GM12878 (cell line): Measurements from ENCODE around the gene FUBP3. TPM values are rescaled to one million over a fixed set of nuclear protein-coding genes. Genes with fewer than 3 reads are reported as not detected.

Experiments
- ATAC-seq: fragments of 200-7000 bp; cut with Tn5 transposase; 3 replicates; pipeline ENCODE4 v1.9.1; 2020; ENCODE audit warnings: mild to moderate bottlenecking, moderate library complexity
- BruUV-seq: library from RNA; stranded (reverse); fragments of 400-500 nt; replicated peaks from 2 replicates; lab custom pipeline; 2021; lab: Mats Ljungman, UMichigan
- CTCF ChIA-PET: fragments of 300-600 bp; sonication (Branson Sonifier 250); formaldehyde crosslinking; extraction: SDS; loops from one replicate; lab custom pipeline; 2021; ENCODE audit warnings: inconsistent platforms; lab: Yijun Ruan, JAX
- POLR2A ChIA-PET: fragments of 350-600 bp; formaldehyde crosslinking; extraction: SDS; loops from one replicate; lab custom pipeline; 2021; ENCODE audit warnings: inconsistent platforms; lab: Charles Lee
- RAD21 ChIA-PET: fragments of 300-600 bp; sonication (Branson Sonifier 250); formaldehyde crosslinking; loops from one replicate; lab custom pipeline; 2023; ENCODE audit warnings: antibody characterized with exemption; ENCODE audit not compliant: unreplicated experiment; lab: Charles Lee
- SMC1A ChIA-PET: fragments of 300-600 bp; sonication (Branson Sonifier 250); formaldehyde crosslinking; loops from one replicate; lab custom pipeline; 2023; ENCODE audit not compliant: unreplicated experiment, uncharacterized antibody; lab: Charles Lee
- DNase-seq: peaks from one replicate; pipeline ENCODE4 v3.0.0-alpha.2; 2011; ENCODE audit warnings: low read depth, low spot score
- FAIRE-seq: peaks from 3 replicates; lab custom pipeline; 2011; peaks lifted over from hg19 to GRCh38; lab: Jason Lieb, UNC
- H2AFZ ChIP-seq: 2 replicates; pipeline ENCODE4 v1.6.0; 2011; ENCODE audit warnings: low read depth, low read length, control low read depth; ENCODE audit not compliant: control insufficient read depth
- H3K27ac ChIP-seq: 2 replicates; pipeline ENCODE4 v1.5.1; 2011; ENCODE audit warnings: control low read depth; ENCODE audit not compliant: control insufficient read depth, insufficient read depth
- H3K27me3 ChIP-seq, 2 experiments: replicated peaks in 1 of 2; 2 replicates each; pipeline versions ENCODE4 v1.6.0 to v1.6.1; 2011; ENCODE audit warnings: low read length in 1 of 2; ENCODE audit not compliant: control insufficient read depth in 2 of 2, insufficient read depth in 2 of 2
- H3K36me3 ChIP-seq, 2 experiments: 2 replicates each; pipeline ENCODE4 v1.5.1; 2011; ENCODE audit warnings: low read length in 1 of 2; ENCODE audit not compliant: control insufficient read depth in 2 of 2, insufficient read depth in 2 of 2
- H3K4me1 ChIP-seq: 2 replicates; pipeline ENCODE4 v1.6.1; 2011; ENCODE audit warnings: mild to moderate bottlenecking, low read length, moderate library complexity, mixed read lengths; ENCODE audit not compliant: control insufficient read depth, insufficient read depth
- H3K4me2 ChIP-seq: 2 replicates; pipeline ENCODE4 v1.6.0; 2011; ENCODE audit warnings: control low read depth; ENCODE audit not compliant: control insufficient read depth, insufficient read depth
- H3K4me3 ChIP-seq: fragments of 200-600 bp; sonication (generic); 2 replicates; pipeline ENCODE4 v1.5.1; 2016
- H3K79me2 ChIP-seq: 2 replicates; pipeline ENCODE4 v1.6.0; 2011; ENCODE audit warnings: low read length; ENCODE audit not compliant: control insufficient read depth, insufficient read depth
- H3K9ac ChIP-seq: 2 replicates; pipeline ENCODE4 v1.8.0; 2011; ENCODE audit warnings: low read length, control low read depth, mixed read lengths; ENCODE audit not compliant: control insufficient read depth, insufficient read depth
- H3K9me3 ChIP-seq: replicated peaks from 3 replicates; pipeline ENCODE4 v1.5.1; 2011; ENCODE audit warnings: mild to moderate bottlenecking, low read length; ENCODE audit not compliant: control insufficient read depth, insufficient read depth
- H4K20me1 ChIP-seq: 2 replicates; pipeline ENCODE4 v1.6.0; 2011; ENCODE audit not compliant: control insufficient read depth, insufficient read depth
- BRCA1 ChIP-seq: IDR thresholded peaks from 2 replicates; pipeline ENCODE4 v1.6.1; 2011; ENCODE audit warnings: low read depth, low read length, improper control_type of control experiment
- KDM1A ChIP-seq: fragments of 200-600 bp; sonication (generic); IDR thresholded peaks from 2 replicates; pipeline ENCODE4 v1.6.1; 2016; ENCODE audit warnings: borderline replicate concordance
- NFXL1 ChIP-seq: fragments of 450-650 bp; IDR thresholded peaks from 2 replicates; pipeline ENCODE4 v1.6.1; 2017; ENCODE audit warnings: antibody characterized with exemption, mild to moderate bottlenecking, borderline replicate concordance
- NFYA ChIP-seq: IDR thresholded peaks from 2 replicates; pipeline ENCODE4 v1.6.1; 2011; ENCODE audit warnings: low read depth, mild to moderate bottlenecking, low read length, improper control_type of control experiment, borderline replicate concordance
- SREBF2 ChIP-seq: IDR thresholded peaks from 2 replicates; pipeline ENCODE4 v1.6.1; 2012; ENCODE audit warnings: mild to moderate bottlenecking, low read length
- TARDBP ChIP-seq: IDR thresholded peaks from 2 replicates; pipeline ENCODE4 v1.6.1; 2016; ENCODE audit warnings: borderline replicate concordance
- ZNF384 ChIP-seq: IDR thresholded peaks from 2 replicates; pipeline ENCODE4 v1.6.1; 2012; ENCODE audit warnings: low read depth, mild to moderate bottlenecking, low read length, improper control_type of control experiment, borderline replicate concordance
- WGBS: methylation state at CpG from one replicate; pipeline ENCODE4 v1.1.6; 2016; ENCODE audit warnings: low lambda C conversion rate; ENCODE audit not compliant: insufficient replicate concordance, insufficient coverage; ENCODE audit errors: missing lambda C conversion rate; 5-methylcytosine and 5-hydroxymethylcytosine counted together
- in situ Hi-C: fragments of 300-500 bp; cut with MboI; formaldehyde crosslinking; loops from 9 replicates; pipeline ENCODE4 v1.14.3; 2018; ENCODE audit warnings: mixed read lengths
- intact Hi-C: fragments of 100-400 bp; cut with micrococcal nuclease; formaldehyde crosslinking; loops from one replicate; pipeline ENCODE4 v1.14.2; 2022; ENCODE audit not compliant: unreplicated experiment
- polyA plus RNA-seq, 11 experiments: library from polyadenylated mRNA; depleted of rRNA in 4 of 11; unstranded in 6 of 11; stranded (reverse) in 5 of 11; fragments of >200 nt; fragmentation: Nextera tagmentation in 4 of 11; fragmentation: Illumina TruSeq in 1 of 11; extraction: Ambion mirVana in 4 of 11; extraction: Trizol in 1 of 11; gene quantifications; 1 replicate in 1 of 11; 2 replicates in 10 of 11; pipeline versions ENCODE4 v1.2.1 to v1.2.3, GENCODE V29; 2011 to 2016; ENCODE audit warnings: inconsistent platforms in 2 of 11, missing spikeins in 2 of 11, low read depth in 1 of 11
- total RNA-seq, 4 experiments: library from RNA; depleted of rRNA in 3 of 4; stranded (reverse); fragments of >200 nt in 3 of 4; fragmentation: Illumina TruSeq in 1 of 4; extraction: Trizol in 1 of 4; gene quantifications; 2 replicates each; pipeline versions ENCODE4 v1.2.1 to v1.2.3, GENCODE V29; 2013 to 2021
- TF ChIP-seq, protein P1 (sequence below): IDR thresholded peaks from 2 replicates; pipeline ENCODE4 v1.6.1; 2011; ENCODE audit warnings: borderline replicate concordance, low read depth, mild to moderate bottlenecking, moderate library complexity, low read length; ENCODE audit not compliant: insufficient read depth, poor library complexity, severe bottlenecking
- TF ChIP-seq, protein P2 (sequence below): IDR thresholded peaks from 2 replicates; pipeline ENCODE4 v1.6.1; 2011; ENCODE audit warnings: mild to moderate bottlenecking, low read depth, low read length, moderate library complexity; ENCODE audit not compliant: insufficient replicate concordance

Gene FUBP3
- total and polyA plus RNA-seq, 10 of the 15 experiments (the other 5 are each of a cell fraction or from before 2014, with no cell fraction given) = 2.4 to 49.4 (median 37.2) TPM

DNA sequence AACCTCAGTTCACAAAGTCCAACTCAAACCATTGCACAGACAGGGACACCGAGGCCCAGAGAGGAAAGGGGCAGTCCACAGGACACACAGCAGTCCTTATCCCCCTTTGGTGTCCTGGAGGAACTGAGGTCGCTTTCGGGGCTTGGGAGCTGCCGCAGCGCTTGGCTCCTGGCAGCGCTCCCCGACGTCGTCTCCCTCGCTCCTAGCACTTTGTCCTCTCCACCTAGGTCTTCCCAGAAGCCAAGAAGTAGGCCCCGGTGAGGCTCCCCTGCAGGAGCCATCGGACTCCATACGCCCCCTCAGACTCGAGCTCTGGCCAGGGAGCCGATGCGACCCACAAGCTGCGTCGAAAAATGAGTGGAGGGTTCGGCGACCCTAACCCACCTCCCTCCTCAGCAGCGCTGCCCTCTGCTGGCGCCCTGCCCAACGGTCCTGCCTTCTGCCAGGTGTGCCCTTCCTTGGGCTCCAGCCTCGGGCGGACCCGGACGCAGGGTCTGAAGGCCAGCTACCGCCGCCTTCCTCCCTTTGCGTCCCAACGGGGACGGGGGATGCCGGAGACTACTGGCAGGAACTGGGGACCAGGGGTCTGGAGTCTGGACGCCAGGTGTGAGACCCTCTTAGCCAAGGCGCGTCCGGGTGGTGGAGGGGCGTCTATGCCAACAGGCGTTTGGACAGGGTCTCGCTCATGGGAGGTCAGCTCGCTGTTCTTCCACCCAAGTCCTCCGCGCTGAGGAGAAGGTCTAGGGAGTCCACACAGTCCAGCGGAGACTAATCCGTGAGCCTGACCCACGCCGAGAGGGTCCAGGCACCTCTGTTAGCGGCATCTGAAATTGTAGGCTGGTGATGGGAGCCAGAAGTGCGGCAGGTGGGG, 83.0 kb downstream of the FUBP3 start:
- no peak overlapping the region for H3K9ac ChIP-seq
- ChIA-PET POLR2A (no interaction called here), SMC1A (no interaction called here), RAD21 (no interaction called here), CTCF (no interaction called here)
- BruUV-seq = no TSS peak
- H3K79me2 ChIP-seq = no peaks in the 10 kb centered on the region
- no peaks in the 10 kb centered on the region for H3K9me3 ChIP-seq
- no peak overlapping the region for H2AFZ ChIP-seq
- no peaks in the 10 kb centered on the region for H3K36me3 ChIP-seq
- H3K4me2 ChIP-seq = no peak overlapping the region
- no peak for TF ChIP-seq ZNF384
- no peak for TF ChIP-seq BRCA1
- H3K4me3 ChIP-seq = no peak overlapping the region
- H4K20me1 ChIP-seq = no peaks in the 10 kb centered on the region
- FAIRE-seq = no peak
- intact Hi-C loops (no loop called here), in situ Hi-C loops (no loop called here)
- no peaks in the 10 kb centered on the region for H3K4me1 ChIP-seq
- no peak for ATAC-seq
- DNase-seq = no peak
- peaks cover 14 to 27% of the 10 kb centered on the region in 2 experiments for H3K27me3 ChIP-seq
- no peak overlapping the region for H3K27ac ChIP-seq
- 27% methylated on average over 49 of the region's 49 CpGs for WGBS

DNA sequence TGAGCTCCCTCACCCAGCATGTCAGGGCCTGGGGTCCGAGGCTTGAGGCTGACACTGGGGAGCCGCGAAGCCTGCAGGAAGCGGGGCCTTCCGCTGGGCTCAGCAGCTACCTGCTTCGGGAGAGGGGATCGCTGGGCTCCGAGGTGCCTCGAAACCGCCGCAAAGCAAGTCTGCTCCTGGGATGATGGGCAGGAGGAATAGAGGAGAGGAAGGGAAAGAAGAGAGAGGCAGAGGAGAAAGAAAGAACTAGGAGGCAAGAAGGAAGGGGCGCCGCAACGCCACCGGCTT, 83.5 kb downstream of the FUBP3 start:
- no peak for DNase-seq
- ChIA-PET POLR2A (no interaction called here), CTCF (no interaction called here), SMC1A (no interaction called here), RAD21 (no interaction called here)
- peaks cover 14 to 30% of the 10 kb centered on the region in 2 experiments for H3K27me3 ChIP-seq
- no TSS peak for BruUV-seq
- no peak for ATAC-seq
- intact Hi-C loops (no loop called here), in situ Hi-C loops (no loop called here)
- H3K4me3 ChIP-seq = no peak overlapping the region
- no peak overlapping the region for H3K27ac ChIP-seq
- WGBS = 25% methylated on average over 13 of the region's 15 CpGs
- no peaks in the 10 kb centered on the region for H4K20me1 ChIP-seq
- H3K9me3 ChIP-seq = no peaks in the 10 kb centered on the region
- H3K4me1 ChIP-seq = no peaks in the 10 kb centered on the region
- FAIRE-seq = no peak
- no peak overlapping the region for H3K4me2 ChIP-seq
- H3K36me3 ChIP-seq = no peaks in the 10 kb centered on the region
- H3K79me2 ChIP-seq = no peaks in the 10 kb centered on the region
- no peak overlapping the region for H3K9ac ChIP-seq
- no peak overlapping the region for H2AFZ ChIP-seq
- no peak for TF ChIP-seq KDM1A
- TF ChIP-seq NFYA = no peak
- TF ChIP-seq, protein P1, sequence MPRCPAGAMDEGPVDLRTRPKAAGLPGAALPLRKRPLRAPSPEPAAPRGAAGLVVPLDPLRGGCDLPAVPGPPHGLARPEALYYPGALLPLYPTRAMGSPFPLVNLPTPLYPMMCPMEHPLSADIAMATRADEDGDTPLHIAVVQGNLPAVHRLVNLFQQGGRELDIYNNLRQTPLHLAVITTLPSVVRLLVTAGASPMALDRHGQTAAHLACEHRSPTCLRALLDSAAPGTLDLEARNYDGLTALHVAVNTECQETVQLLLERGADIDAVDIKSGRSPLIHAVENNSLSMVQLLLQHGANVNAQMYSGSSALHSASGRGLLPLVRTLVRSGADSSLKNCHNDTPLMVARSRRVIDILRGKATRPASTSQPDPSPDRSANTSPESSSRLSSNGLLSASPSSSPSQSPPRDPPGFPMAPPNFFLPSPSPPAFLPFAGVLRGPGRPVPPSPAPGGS = no peak
- TF ChIP-seq ZNF384 = no peak
- no peak for TF ChIP-seq NFXL1
- TF ChIP-seq, protein P2, sequence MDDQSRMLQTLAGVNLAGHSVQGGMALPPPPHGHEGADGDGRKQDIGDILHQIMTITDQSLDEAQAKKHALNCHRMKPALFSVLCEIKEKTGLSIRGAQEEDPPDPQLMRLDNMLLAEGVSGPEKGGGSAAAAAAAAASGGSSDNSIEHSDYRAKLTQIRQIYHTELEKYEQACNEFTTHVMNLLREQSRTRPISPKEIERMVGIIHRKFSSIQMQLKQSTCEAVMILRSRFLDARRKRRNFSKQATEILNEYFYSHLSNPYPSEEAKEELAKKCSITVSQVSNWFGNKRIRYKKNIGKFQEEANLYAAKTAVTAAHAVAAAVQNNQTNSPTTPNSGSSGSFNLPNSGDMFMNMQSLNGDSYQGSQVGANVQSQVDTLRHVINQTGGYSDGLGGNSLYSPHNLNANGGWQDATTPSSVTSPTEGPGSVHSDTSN = no peak
- TF ChIP-seq TARDBP = no peak
- no peak for TF ChIP-seq SREBF2
